Measurements from ENCODE around the gene CCDC201.
"Not testable (repeated sequence)": the region's sequence is repeated elsewhere in the genome, so short reads cannot be mapped to it uniquely, and the experiment has no call there.

GRCh38 chr7:45827731-45828130, 45.2 kb downstream of the CCDC201 start:
- TF ChIP-seq, protein P1, sequence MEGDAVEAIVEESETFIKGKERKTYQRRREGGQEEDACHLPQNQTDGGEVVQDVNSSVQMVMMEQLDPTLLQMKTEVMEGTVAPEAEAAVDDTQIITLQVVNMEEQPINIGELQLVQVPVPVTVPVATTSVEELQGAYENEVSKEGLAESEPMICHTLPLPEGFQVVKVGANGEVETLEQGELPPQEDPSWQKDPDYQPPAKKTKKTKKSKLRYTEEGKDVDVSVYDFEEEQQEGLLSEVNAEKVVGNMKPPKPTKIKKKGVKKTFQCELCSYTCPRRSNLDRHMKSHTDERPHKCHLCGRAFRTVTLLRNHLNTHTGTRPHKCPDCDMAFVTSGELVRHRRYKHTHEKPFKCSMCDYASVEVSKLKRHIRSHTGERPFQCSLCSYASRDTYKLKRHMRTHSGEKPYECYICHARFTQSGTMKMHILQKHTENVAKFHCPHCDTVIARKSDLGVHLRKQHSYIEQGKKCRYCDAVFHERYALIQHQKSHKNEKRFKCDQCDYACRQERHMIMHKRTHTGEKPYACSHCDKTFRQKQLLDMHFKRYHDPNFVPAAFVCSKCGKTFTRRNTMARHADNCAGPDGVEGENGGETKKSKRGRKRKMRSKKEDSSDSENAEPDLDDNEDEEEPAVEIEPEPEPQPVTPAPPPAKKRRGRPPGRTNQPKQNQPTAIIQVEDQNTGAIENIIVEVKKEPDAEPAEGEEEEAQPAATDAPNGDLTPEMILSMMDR (IDR thresholded peaks at IDR 0.05), result not testable (repeated sequence)
- not testable (repeated sequence) for TF ChIP-seq SMC3 (IDR thresholded peaks at IDR 0.05; ENCODE audit: low read depth, low read length); CHD2 (IDR thresholded peaks at IDR 0.05; ENCODE audit: low read length, partially characterized antibody); TAF1 (IDR thresholded peaks at IDR 0.05; ENCODE audit: borderline replicate concordance, low read depth, low read length); GABPA (IDR thresholded peaks at IDR 0.05; ENCODE audit: low read depth); SIN3A (IDR thresholded peaks at IDR 0.05; ENCODE audit: borderline replicate concordance, low read depth, low read length)
